Nephron (organoid): ENCODE data around the gene KCND3.

Experiments used
- H3K27ac Mint-ChIP-seq, 3 experiments: 2 replicates each; pipeline ENCODE4 v1.8.0; 2020; ENCODE audit warnings: mixed read lengths in 3 of 3, mild to moderate bottlenecking in 2 of 3, moderate library complexity in 1 of 3
- H3K27me3 Mint-ChIP-seq: 2 replicates; pipeline ENCODE4 v1.8.0; 2021; ENCODE audit warnings: low read depth, mild to moderate bottlenecking, moderate library complexity, mixed read lengths
- H3K36me3 Mint-ChIP-seq: 2 replicates; pipeline ENCODE4 v1.8.0; 2020; ENCODE audit warnings: low read depth, mixed read lengths
- H3K4me1 Mint-ChIP-seq: 2 replicates; pipeline ENCODE4 v1.8.0; 2020; ENCODE audit warnings: mixed read lengths
- H3K4me3 Mint-ChIP-seq, 3 experiments: 2 replicates each; pipeline ENCODE4 v1.8.0; 2020; ENCODE audit warnings: mild to moderate bottlenecking in 3 of 3, mixed read lengths in 3 of 3, moderate library complexity in 2 of 3
- H3K9me3 Mint-ChIP-seq: 2 replicates; pipeline ENCODE4 v1.8.0; 2020; ENCODE audit warnings: mixed read lengths
- CTCF ChIP-seq, 3 experiments: fragments of 200-600 bp; sonication (generic); IDR thresholded peaks; one replicate each; pipeline ENCODE4 v1.5.0; 2021; ENCODE audit warnings: antibody characterized with exemption in 3 of 3; ENCODE audit not compliant: unreplicated experiment in 3 of 3

The KCND3 gene

GRCh38 chr1:111937147-111937725, 52.2 kb downstream of the KCND3 start:
- TF ChIP-seq CTCF (IDR thresholded peaks at IDR 0.05; ENCODE audit: unreplicated experiment in 3 of 3) = no peak
- peaks cover 14% of the 10 kb centered on the region for H3K4me1 Mint-ChIP-seq
- no peak overlapping the region for H3K4me3 Mint-ChIP-seq
- no peak overlapping the region for H3K27ac Mint-ChIP-seq
- no peaks in the 10 kb centered on the region for H3K36me3 Mint-ChIP-seq
- H3K9me3 Mint-ChIP-seq = no peaks in the 10 kb centered on the region
- peaks cover 6% of the 10 kb centered on the region for H3K27me3 Mint-ChIP-seq

GRCh38 chr1:111934106-111934852, 55.2 kb downstream of the KCND3 start:
- H3K27ac Mint-ChIP-seq = no peak overlapping the region
- H3K9me3 Mint-ChIP-seq = no peaks in the 10 kb centered on the region
- H3K36me3 Mint-ChIP-seq = no peaks in the 10 kb centered on the region
- no peaks in the 10 kb centered on the region for H3K4me1 Mint-ChIP-seq
- H3K4me3 Mint-ChIP-seq = no peak overlapping the region
- H3K27me3 Mint-ChIP-seq = peaks cover 13% of the 10 kb centered on the region
- no peak for TF ChIP-seq CTCF (IDR thresholded peaks at IDR 0.05; ENCODE audit: unreplicated experiment in 3 of 3)

GRCh38 chr1:111930356-111930755, 59.1 kb downstream of the KCND3 start:
- no peak overlapping the region for H3K4me3 Mint-ChIP-seq
- H3K36me3 Mint-ChIP-seq = no peaks in the 10 kb centered on the region
- TF ChIP-seq CTCF (IDR thresholded peaks at IDR 0.05; ENCODE audit: unreplicated experiment in 3 of 3) = no peak
- H3K27ac Mint-ChIP-seq = no peak overlapping the region
- H3K9me3 Mint-ChIP-seq = no peaks in the 10 kb centered on the region
- H3K27me3 Mint-ChIP-seq = peaks cover 11% of the 10 kb centered on the region
- no peaks in the 10 kb centered on the region for H3K4me1 Mint-ChIP-seq

- TF ChIP-seq CTCF (IDR thresholded peaks at IDR 0.05; ENCODE audit: unreplicated experiment in 3 of 3) = no peak
- H3K4me3 Mint-ChIP-seq = no peak overlapping the region
- H3K4me1 Mint-ChIP-seq = no peaks in the 10 kb centered on the region
- no peak overlapping the region for H3K27ac Mint-ChIP-seq
- peaks cover 11% of the 10 kb centered on the region for H3K27me3 Mint-ChIP-seq
- no peaks in the 10 kb centered on the region for H3K9me3 Mint-ChIP-seq
- no peaks in the 10 kb centered on the region for H3K36me3 Mint-ChIP-seq
Observed at GRCh38 chr1:111928531-111928930, 60.9 kb downstream of the KCND3 start.

GRCh38 chr1:111927652-111928051, 61.8 kb downstream of the KCND3 start:
- no peak for TF ChIP-seq CTCF (IDR thresholded peaks at IDR 0.05; ENCODE audit: unreplicated experiment in 3 of 3)
- Mint-ChIP-seq H3K36me3 (no peaks in the 10 kb centered on the region), H3K9me3 (no peaks in the 10 kb centered on the region), H3K27me3 (peaks cover 11% of the 10 kb centered on the region), H3K4me1 (no peaks in the 10 kb centered on the region), H3K27ac (no peak overlapping the region), H3K4me3 (no peak overlapping the region)

- peaks cover 6% of the 10 kb centered on the region for H3K4me1 Mint-ChIP-seq
Observed at GRCh38 chr1:111924786-111925185, 64.7 kb downstream of the KCND3 start.

More at GRCh38 chr1:111924786-111925185, 64.7 kb downstream of the KCND3 start:
- no peaks in the 10 kb centered on the region for H3K36me3 Mint-ChIP-seq
- H3K27ac Mint-ChIP-seq = no peak overlapping the region
- TF ChIP-seq CTCF (IDR thresholded peaks at IDR 0.05; ENCODE audit: unreplicated experiment in 3 of 3) = no peak
- peaks cover 12% of the 10 kb centered on the region for H3K27me3 Mint-ChIP-seq
- H3K4me3 Mint-ChIP-seq = no peak overlapping the region
- no peaks in the 10 kb centered on the region for H3K9me3 Mint-ChIP-seq
